Osteoblast (primary cell): ENCODE measurements around the gene INPP4B. TPM values are rescaled to one million over a fixed set of nuclear protein-coding genes. Genes with fewer than 3 reads are reported as not detected.
A peak's percentile ranks its signal among the peaks of the same experiment; 100 is the strongest.

Experiments
- DNase-seq: peaks from one replicate; pipeline ENCODE4 v3.0.0; 2011; ENCODE audit warnings: low spot score, mixed read lengths; ENCODE audit not compliant: insufficient read length; ENCODE audit errors: missing footprints
- H2AFZ ChIP-seq: 2 replicates; pipeline ENCODE4 v1.6.0; 2011; ENCODE audit warnings: mild to moderate bottlenecking, low read length
- H3K27ac ChIP-seq: 2 replicates; pipeline ENCODE4 v1.5.1; 2011; ENCODE audit warnings: mild to moderate bottlenecking, low read depth, low read length, moderate library complexity
- H3K27me3 ChIP-seq: 2 replicates; pipeline ENCODE4 v1.6.0; 2012; ENCODE audit warnings: mild to moderate bottlenecking, control low read depth, inconsistent platforms, low read length, moderate library complexity; ENCODE audit not compliant: insufficient read depth
- H3K36me3 ChIP-seq: 2 replicates; pipeline ENCODE4 v1.5.1; 2011; ENCODE audit warnings: mild to moderate bottlenecking, low read length, control low read depth, moderate library complexity; ENCODE audit not compliant: insufficient read depth
- H3K4me1 ChIP-seq: 2 replicates; pipeline ENCODE4 v1.5.1; 2011; ENCODE audit warnings: mild to moderate bottlenecking, low read length, control low read depth, moderate library complexity; ENCODE audit not compliant: insufficient read depth
- H3K4me2 ChIP-seq: 2 replicates; pipeline ENCODE4 v1.6.0; 2011; ENCODE audit warnings: mild to moderate bottlenecking, low read length; ENCODE audit not compliant: insufficient read depth
- H3K4me3 ChIP-seq: fragments of 200-600 bp; sonication (generic); 3 replicates; pipeline ENCODE4 v1.5.1; 2012; ENCODE audit warnings: mild to moderate bottlenecking, low read length, inconsistent platforms; ENCODE audit not compliant: insufficient read depth
- H3K79me2 ChIP-seq: 2 replicates; pipeline ENCODE4 v1.6.0; 2012; ENCODE audit warnings: mild to moderate bottlenecking, low read length, control low read depth, inconsistent platforms; ENCODE audit not compliant: insufficient read depth
- H3K9me3 ChIP-seq: 2 replicates; pipeline ENCODE4 v1.5.1; 2011; ENCODE audit warnings: low read depth, low read length, control low read depth
- H4K20me1 ChIP-seq: 2 replicates; pipeline ENCODE4 v1.6.0; 2012; ENCODE audit warnings: mild to moderate bottlenecking, low read length, control low read depth; ENCODE audit not compliant: insufficient read depth
- total RNA-seq: library from RNA; depleted of rRNA; stranded (reverse); fragments of >200 nt; gene quantifications from 2 replicates; pipeline ENCODE4 v1.2.3, GENCODE V29; 2012
- TF ChIP-seq, protein P1 (sequence below): IDR thresholded peaks from 2 replicates; pipeline ENCODE4 v1.5.1; 2011; ENCODE audit warnings: mild to moderate bottlenecking, low read depth, low read length, moderate library complexity; ENCODE audit errors: extremely low read depth

INPP4B gene
- total RNA-seq, 1 donor = 11.6 TPM

DNA sequence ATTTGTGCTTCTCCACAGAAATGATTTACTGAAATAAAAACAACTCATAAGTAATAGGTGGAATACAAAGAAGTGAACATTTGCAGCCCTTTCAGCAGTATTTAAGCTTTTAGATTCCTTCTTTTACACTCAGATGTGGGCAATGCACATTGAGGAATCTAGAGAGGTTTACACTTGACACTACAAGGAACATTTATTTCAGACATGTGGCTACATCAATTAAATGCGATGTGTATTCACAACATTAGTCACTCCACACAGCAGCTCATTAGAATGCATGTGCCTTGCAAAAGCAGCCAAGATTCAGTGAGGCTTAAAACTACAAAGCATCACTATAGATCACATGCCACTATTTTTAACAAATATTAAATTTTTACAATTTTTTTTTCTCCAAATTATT is 480.7 kb downstream of the INPP4B start:
- Histone ChIP-seq H3K36me3 (no peaks in the 10 kb centered on the region), H4K20me1 (no peaks in the 10 kb centered on the region), H3K4me3 (no peak overlapping the region), H3K27ac (no peak overlapping the region), H3K79me2 (peaks cover 57% of the 10 kb centered on the region), H3K4me1 (no peaks in the 10 kb centered on the region), H2AFZ (no peak overlapping the region), H3K9me3 (no peaks in the 10 kb centered on the region), H3K4me2 (no peak overlapping the region), H3K27me3 (no peaks in the 10 kb centered on the region)
- DNase-seq = no peak
- TF ChIP-seq, protein P1, sequence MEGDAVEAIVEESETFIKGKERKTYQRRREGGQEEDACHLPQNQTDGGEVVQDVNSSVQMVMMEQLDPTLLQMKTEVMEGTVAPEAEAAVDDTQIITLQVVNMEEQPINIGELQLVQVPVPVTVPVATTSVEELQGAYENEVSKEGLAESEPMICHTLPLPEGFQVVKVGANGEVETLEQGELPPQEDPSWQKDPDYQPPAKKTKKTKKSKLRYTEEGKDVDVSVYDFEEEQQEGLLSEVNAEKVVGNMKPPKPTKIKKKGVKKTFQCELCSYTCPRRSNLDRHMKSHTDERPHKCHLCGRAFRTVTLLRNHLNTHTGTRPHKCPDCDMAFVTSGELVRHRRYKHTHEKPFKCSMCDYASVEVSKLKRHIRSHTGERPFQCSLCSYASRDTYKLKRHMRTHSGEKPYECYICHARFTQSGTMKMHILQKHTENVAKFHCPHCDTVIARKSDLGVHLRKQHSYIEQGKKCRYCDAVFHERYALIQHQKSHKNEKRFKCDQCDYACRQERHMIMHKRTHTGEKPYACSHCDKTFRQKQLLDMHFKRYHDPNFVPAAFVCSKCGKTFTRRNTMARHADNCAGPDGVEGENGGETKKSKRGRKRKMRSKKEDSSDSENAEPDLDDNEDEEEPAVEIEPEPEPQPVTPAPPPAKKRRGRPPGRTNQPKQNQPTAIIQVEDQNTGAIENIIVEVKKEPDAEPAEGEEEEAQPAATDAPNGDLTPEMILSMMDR = no peak

DNA sequence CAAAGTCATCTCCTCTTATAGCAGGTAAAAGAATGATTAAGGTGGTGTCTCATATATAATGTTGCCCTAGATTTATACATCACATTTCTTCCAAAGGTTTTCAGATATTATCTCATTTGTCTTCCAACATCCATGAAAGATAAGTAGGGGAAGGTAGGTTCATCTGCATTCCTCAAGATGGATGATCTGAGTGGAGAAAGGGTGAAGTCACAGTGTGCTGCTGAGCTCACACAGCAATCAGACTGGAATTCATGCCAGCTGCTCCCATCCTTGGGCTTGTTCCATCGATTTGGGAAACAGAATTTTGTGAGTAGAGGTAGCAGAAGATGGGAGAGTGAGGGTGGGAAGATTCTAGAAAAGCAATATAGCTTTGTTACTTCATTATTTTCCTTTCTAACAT is 482.4 kb downstream of the INPP4B start:
- DNase-seq = no peak
- no peaks in the 10 kb centered on the region for H3K36me3 ChIP-seq
- peaks cover 45% of the 10 kb centered on the region for H3K79me2 ChIP-seq
- no peaks in the 10 kb centered on the region for H4K20me1 ChIP-seq
- no peak overlapping the region for H3K4me3 ChIP-seq
- no peaks in the 10 kb centered on the region for H3K27me3 ChIP-seq
- H2AFZ ChIP-seq = peak overlapping the region; percentile 7
- H3K27ac ChIP-seq = no peak overlapping the region
- H3K4me2 ChIP-seq = no peak overlapping the region
- H3K4me1 ChIP-seq = no peaks in the 10 kb centered on the region
- no peaks in the 10 kb centered on the region for H3K9me3 ChIP-seq
- TF ChIP-seq, protein P1 = no peak

DNA sequence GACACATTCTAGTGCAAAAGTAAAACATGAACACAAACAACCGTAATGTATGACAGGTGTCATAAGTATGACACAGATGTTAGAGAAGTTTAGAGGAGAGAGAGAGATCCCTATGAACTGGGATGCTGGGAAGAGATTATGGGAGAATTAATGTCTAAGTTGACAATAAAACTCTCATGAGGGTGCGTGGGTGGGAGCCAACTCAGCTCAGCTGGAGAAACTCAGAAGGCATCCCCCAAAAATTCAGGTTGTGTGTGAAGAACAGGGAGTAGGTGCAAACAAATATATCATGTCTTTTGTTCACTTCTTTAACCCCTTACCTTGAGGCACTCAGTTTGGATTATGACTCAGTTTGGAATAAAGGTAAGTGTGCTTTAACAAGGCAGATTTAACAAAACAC is 484.1 kb downstream of the INPP4B start:
- no peaks in the 10 kb centered on the region for H3K36me3 ChIP-seq
- peaks cover 40% of the 10 kb centered on the region for H3K79me2 ChIP-seq

DNA sequence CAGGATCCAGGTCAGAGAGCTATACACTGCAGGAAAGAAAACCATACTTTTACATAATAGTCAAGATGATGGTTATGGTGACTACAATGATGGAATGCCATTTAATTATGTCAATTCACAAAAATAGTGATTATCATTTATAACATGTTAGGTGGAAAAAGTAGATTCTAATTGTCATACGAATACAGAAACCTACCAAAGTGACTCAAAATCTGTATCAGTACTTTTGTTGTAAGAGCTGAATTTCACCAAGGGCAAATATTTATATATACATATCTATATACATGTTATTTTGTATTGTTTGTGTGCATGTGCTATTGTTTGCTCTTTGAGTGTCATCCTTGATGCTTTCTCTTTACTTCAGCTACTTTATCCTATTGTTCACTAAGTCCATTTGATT is 485.4 kb downstream of the INPP4B start:
- TF ChIP-seq, protein P1 = no peak
- H3K9me3 ChIP-seq = no peaks in the 10 kb centered on the region
- no peaks in the 10 kb centered on the region for H3K27me3 ChIP-seq
- DNase-seq = no peak
- H3K27ac ChIP-seq = no peak overlapping the region
- no peak overlapping the region for H3K4me3 ChIP-seq
- no peak overlapping the region for H2AFZ ChIP-seq
- peaks cover 42% of the 10 kb centered on the region for H3K79me2 ChIP-seq
- H3K36me3 ChIP-seq = no peaks in the 10 kb centered on the region
- no peak overlapping the region for H3K4me2 ChIP-seq
- no peaks in the 10 kb centered on the region for H4K20me1 ChIP-seq
- no peaks in the 10 kb centered on the region for H3K4me1 ChIP-seq

More for the DNA sequence above, 484.1 kb downstream of the INPP4B start:
- no peaks in the 10 kb centered on the region for H3K4me1 ChIP-seq
- H4K20me1 ChIP-seq = no peaks in the 10 kb centered on the region
- no peak overlapping the region for H3K4me3 ChIP-seq
- H3K4me2 ChIP-seq = no peak overlapping the region
- H3K9me3 ChIP-seq = no peaks in the 10 kb centered on the region
- no peaks in the 10 kb centered on the region for H3K27me3 ChIP-seq
- no peak overlapping the region for H3K27ac ChIP-seq
- no peak overlapping the region for H2AFZ ChIP-seq
- TF ChIP-seq, protein P1 = no peak
- DNase-seq = no peak
